ENCODE results near the gene ATP5PD. TPM values are rescaled to one million over a fixed set of nuclear protein-coding genes. Genes with fewer than 3 reads are reported as not detected.

The ATP5PD gene
- total RNA-seq, 6 experiments from 2014 or later: 362 to 410 (median 386) TPM

GRCh38 chr17:75078284-75079022 is 31.7 kb upstream of the ATP5PD start:
- no peak for TF ChIP-seq CTCF (IDR thresholded peaks at IDR 0.05)
- H3K9me3 Mint-ChIP-seq: no peaks in the 10 kb centered on the region
- peak; percentile 80 for DNase-seq
- H3K4me3 Mint-ChIP-seq: peak overlapping the region; percentile 72
- H3K4me1 Mint-ChIP-seq (ENCODE audit: low read depth): peaks cover 34% of the 10 kb centered on the region
- peak overlapping the region; percentile 88 for H3K27ac Mint-ChIP-seq
- no peaks in the 10 kb centered on the region; the same call in none of the 2 replicates for H3K27me3 Mint-ChIP-seq (ENCODE audit: insufficient read depth)
- H3K36me3 Mint-ChIP-seq (ENCODE audit: low read depth): no peaks in the 10 kb centered on the region

- no peaks in the 10 kb centered on the region; the same call in none of the 2 replicates for H3K27me3 Mint-ChIP-seq (ENCODE audit: insufficient read depth)
- peak overlapping the region; percentile 88 for H3K27ac Mint-ChIP-seq
- peak overlapping the region; percentile 72; the same call in 1 of the 2 replicates for H3K4me3 Mint-ChIP-seq
- peaks cover 34% of the 10 kb centered on the region for H3K4me1 Mint-ChIP-seq (ENCODE audit: low read depth)
- DNase-seq: no peak
- no peaks in the 10 kb centered on the region for H3K36me3 Mint-ChIP-seq (ENCODE audit: low read depth)
- TF ChIP-seq CTCF (IDR thresholded peaks at IDR 0.05): peak; percentile 9; the same call in 1 of the 2 replicates
- H3K9me3 Mint-ChIP-seq: no peaks in the 10 kb centered on the region
These were observed 30.9 kb upstream of the ATP5PD start for GRCh38 chr17:75077496-75078283.

GRCh38 chr17:75077072-75077495 is 30.3 kb upstream of the ATP5PD start:
- H3K4me1 Mint-ChIP-seq (ENCODE audit: low read depth): peaks cover 34% of the 10 kb centered on the region
- H3K4me3 Mint-ChIP-seq: no peak overlapping the region
- no peak for TF ChIP-seq CTCF (IDR thresholded peaks at IDR 0.05)
- H3K27me3 Mint-ChIP-seq (ENCODE audit: insufficient read depth): no peaks in the 10 kb centered on the region; the same call in 1 of the 2 replicates
- no peaks in the 10 kb centered on the region for H3K36me3 Mint-ChIP-seq (ENCODE audit: low read depth)
- DNase-seq: no peak
- no peaks in the 10 kb centered on the region for H3K9me3 Mint-ChIP-seq
- H3K27ac Mint-ChIP-seq: no peak overlapping the region

GRCh38 chr17:75075597-75076336 is 29.0 kb upstream of the ATP5PD start:
- no peak for TF ChIP-seq CTCF (IDR thresholded peaks at IDR 0.05)
- H3K27me3 Mint-ChIP-seq (ENCODE audit: insufficient read depth): no peaks in the 10 kb centered on the region; the same call in 1 of the 2 replicates
- peaks cover 24% of the 10 kb centered on the region for H3K4me1 Mint-ChIP-seq (ENCODE audit: low read depth)
- no peak for DNase-seq
- H3K4me3 Mint-ChIP-seq: no peak overlapping the region
- no peak overlapping the region for H3K27ac Mint-ChIP-seq
- H3K36me3 Mint-ChIP-seq (ENCODE audit: low read depth): no peaks in the 10 kb centered on the region
- no peaks in the 10 kb centered on the region for H3K9me3 Mint-ChIP-seq

- H3K9me3 Mint-ChIP-seq: no peaks in the 10 kb centered on the region
- no peak overlapping the region for H3K4me3 Mint-ChIP-seq
- H3K4me1 Mint-ChIP-seq (ENCODE audit: low read depth): peaks cover 17% of the 10 kb centered on the region
- DNase-seq: no peak
- TF ChIP-seq CTCF (IDR thresholded peaks at IDR 0.05): no peak
- no peak overlapping the region for H3K27ac Mint-ChIP-seq
- no peaks in the 10 kb centered on the region for H3K36me3 Mint-ChIP-seq (ENCODE audit: low read depth)
- H3K27me3 Mint-ChIP-seq (ENCODE audit: insufficient read depth): peaks cover 2% of the 10 kb centered on the region
These were observed 27.8 kb upstream of the ATP5PD start for GRCh38 chr17:75074532-75074931.

Measured in HFFc6 (cell line).